Neutrophil (primary cell): ENCODE results near the gene PSMB1.
"Not testable (repeated sequence)": the region's sequence is repeated elsewhere in the genome, so short reads cannot be mapped to it uniquely, and the experiment has no call there.

Experiments
- H3K27ac ChIP-seq: fragments of 200-600 bp; sonication (generic); 2 replicates; pipeline ENCODE4 v1.5.1; 2016; ENCODE audit warnings: mild to moderate bottlenecking, moderate library complexity
- H3K27me3 ChIP-seq: fragments of 200-600 bp; sonication (generic); 2 replicates; pipeline ENCODE4 v1.6.0; 2016; ENCODE audit warnings: mild to moderate bottlenecking
- H3K36me3 ChIP-seq: fragments of 200-600 bp; sonication (generic); 2 replicates; pipeline ENCODE4 v1.5.1; 2017
- H3K4me1 ChIP-seq, 2 experiments: fragments of 200-600 bp in 1 of 2; sonication (generic) in 1 of 2; 1 replicate in 1 of 2; 2 replicates in 1 of 2; pipeline versions ENCODE4 v1.5.1 to v1.6.1; 2013 to 2016; ENCODE audit warnings: low read depth in 1 of 2, low read length in 1 of 2, mild to moderate bottlenecking in 1 of 2, moderate library complexity in 1 of 2; ENCODE audit not compliant: control insufficient read depth in 1 of 2, insufficient read depth in 1 of 2
- H3K4me3 ChIP-seq, 2 experiments: fragments of 200-600 bp in 1 of 2; sonication (generic) in 1 of 2; 1 replicate in 1 of 2; 2 replicates in 1 of 2; pipeline ENCODE4 v1.5.1; 2013 to 2016; ENCODE audit warnings: low read depth in 1 of 2, low read length in 1 of 2, mild to moderate bottlenecking in 1 of 2, moderate library complexity in 1 of 2
- H3K9me3 ChIP-seq: fragments of 200-600 bp; sonication (generic); 2 replicates; pipeline ENCODE4 v1.5.1; 2016
- CTCF ChIP-seq: fragments of 200-600 bp; sonication (generic); IDR thresholded peaks from 2 replicates; pipeline ENCODE4 v1.5.1; 2016; ENCODE audit warnings: antibody characterized with exemption

The PSMB1 gene

GRCh38 chr6:170512249-170512648 lies 40.9 kb downstream of the PSMB1 start:
- no peak for TF ChIP-seq CTCF
- H3K4me3 ChIP-seq: no peak overlapping the region
- H3K9me3 ChIP-seq: no peaks in the 10 kb centered on the region

DNA sequence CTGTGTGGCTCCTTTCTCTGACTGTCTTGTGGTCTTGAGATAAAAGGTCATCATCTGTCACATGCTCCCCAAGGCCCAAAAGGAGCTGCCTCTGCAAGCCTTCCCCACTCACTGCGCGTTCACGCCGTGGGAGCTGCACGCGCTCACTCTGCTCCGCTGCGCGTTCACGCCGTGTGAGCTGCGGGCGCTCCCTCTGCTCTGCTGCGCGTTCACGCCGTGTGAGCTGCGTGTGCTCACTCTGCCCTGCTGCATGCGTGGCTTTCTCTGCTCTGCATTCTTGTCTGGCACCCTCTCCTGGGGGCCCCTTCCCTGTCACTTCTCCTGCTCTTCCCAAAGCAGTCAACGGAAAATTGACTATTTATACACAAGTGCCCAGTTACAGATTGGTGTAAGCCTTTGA lies 42.5 kb downstream of the PSMB1 start:
- Histone ChIP-seq H3K4me1 (no peaks in the 10 kb centered on the region), H3K27ac (no peak overlapping the region), H3K4me3 (no peak overlapping the region), H3K27me3 (peaks cover 22% of the 10 kb centered on the region), H3K9me3 (no peaks in the 10 kb centered on the region), H3K36me3 (no peaks in the 10 kb centered on the region)
- no peak for TF ChIP-seq CTCF

More at GRCh38 chr6:170512249-170512648, 40.9 kb downstream of the PSMB1 start:
- Histone ChIP-seq H3K27ac (no peak overlapping the region), H3K36me3 (no peaks in the 10 kb centered on the region), H3K27me3 (peaks cover 21% of the 10 kb centered on the region), H3K4me1 (no peaks in the 10 kb centered on the region)

GRCh38 chr6:170509723-170510018 lies 43.4 kb downstream of the PSMB1 start:
- H3K36me3 ChIP-seq: no peaks in the 10 kb centered on the region
- TF ChIP-seq CTCF: no peak

GRCh38 chr6:170508892-170509722 lies 44.0 kb downstream of the PSMB1 start:
- not testable (repeated sequence) for H3K9me3 ChIP-seq, H3K27ac ChIP-seq, H3K4me3 ChIP-seq, H3K36me3 ChIP-seq, H3K4me1 ChIP-seq
- H3K27me3 ChIP-seq: peaks cover 30% of the 10 kb centered on the region

More at GRCh38 chr6:170509723-170510018, 43.4 kb downstream of the PSMB1 start:
- Histone ChIP-seq H3K27me3 (peaks cover 31% of the 10 kb centered on the region), H3K4me3 (no peak overlapping the region), H3K27ac (no peak overlapping the region), H3K9me3 (no peaks in the 10 kb centered on the region), H3K4me1 (no peaks in the 10 kb centered on the region)

- H3K36me3 ChIP-seq, H3K27ac ChIP-seq, H3K9me3 ChIP-seq, H3K4me1 ChIP-seq, H3K4me3 ChIP-seq: not testable (repeated sequence)
- peaks cover 23% of the 10 kb centered on the region for H3K27me3 ChIP-seq
Observed at GRCh38 chr6:170508275-170508674, 44.8 kb downstream of the PSMB1 start.

DNA sequence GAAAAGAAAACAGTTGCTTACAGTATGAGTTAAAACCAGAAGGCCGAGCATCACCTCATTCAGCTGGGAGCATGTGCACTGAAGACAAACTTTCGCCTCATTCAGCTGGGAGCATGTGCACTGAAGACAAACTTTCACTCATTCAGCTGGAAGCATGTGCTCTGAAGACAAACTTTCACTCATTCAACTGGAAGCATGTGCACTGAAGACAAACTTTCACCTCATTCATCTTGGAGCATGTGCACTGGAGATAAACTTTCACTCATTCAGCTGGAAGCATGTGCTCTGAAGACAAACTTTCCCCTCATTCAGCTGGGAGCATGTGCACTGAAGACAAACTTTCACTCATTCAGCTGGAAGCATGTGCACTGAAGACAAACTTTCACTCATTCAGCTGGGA lies 45.4 kb downstream of the PSMB1 start:
- not testable (repeated sequence) for H3K9me3 ChIP-seq, H3K36me3 ChIP-seq, H3K4me1 ChIP-seq, H3K4me3 ChIP-seq, H3K27ac ChIP-seq
- peaks cover 20% of the 10 kb centered on the region for H3K27me3 ChIP-seq

DNA sequence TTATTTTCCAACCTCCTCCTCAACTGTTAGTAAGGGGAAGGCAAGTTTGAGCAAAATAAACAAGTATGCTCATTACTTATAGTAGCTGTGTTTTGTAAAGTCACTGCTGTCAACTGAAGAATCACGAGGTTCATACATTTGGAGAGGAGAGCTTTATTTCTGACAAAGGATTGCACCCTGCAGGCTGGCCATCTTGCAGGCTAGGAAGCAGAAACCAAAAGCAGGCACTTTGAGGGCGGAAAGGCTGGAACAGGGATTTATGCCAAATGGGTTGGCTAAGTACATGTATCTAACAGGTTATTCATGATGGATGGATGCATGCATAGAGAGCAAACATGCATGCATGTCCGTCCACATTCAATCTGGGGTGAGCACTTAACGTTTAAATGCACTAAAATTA lies 46.7 kb downstream of the PSMB1 start:
- TF ChIP-seq CTCF: no peak
- H3K4me1 ChIP-seq: no peaks in the 10 kb centered on the region
- no peaks in the 10 kb centered on the region for H3K9me3 ChIP-seq
- H3K36me3 ChIP-seq: no peaks in the 10 kb centered on the region
- no peak overlapping the region for H3K4me3 ChIP-seq
- peaks cover 20% of the 10 kb centered on the region for H3K27me3 ChIP-seq
- H3K27ac ChIP-seq: no peak overlapping the region
